ENCODE data around the gene SLC22A23.

SLC22A23 gene

DNA sequence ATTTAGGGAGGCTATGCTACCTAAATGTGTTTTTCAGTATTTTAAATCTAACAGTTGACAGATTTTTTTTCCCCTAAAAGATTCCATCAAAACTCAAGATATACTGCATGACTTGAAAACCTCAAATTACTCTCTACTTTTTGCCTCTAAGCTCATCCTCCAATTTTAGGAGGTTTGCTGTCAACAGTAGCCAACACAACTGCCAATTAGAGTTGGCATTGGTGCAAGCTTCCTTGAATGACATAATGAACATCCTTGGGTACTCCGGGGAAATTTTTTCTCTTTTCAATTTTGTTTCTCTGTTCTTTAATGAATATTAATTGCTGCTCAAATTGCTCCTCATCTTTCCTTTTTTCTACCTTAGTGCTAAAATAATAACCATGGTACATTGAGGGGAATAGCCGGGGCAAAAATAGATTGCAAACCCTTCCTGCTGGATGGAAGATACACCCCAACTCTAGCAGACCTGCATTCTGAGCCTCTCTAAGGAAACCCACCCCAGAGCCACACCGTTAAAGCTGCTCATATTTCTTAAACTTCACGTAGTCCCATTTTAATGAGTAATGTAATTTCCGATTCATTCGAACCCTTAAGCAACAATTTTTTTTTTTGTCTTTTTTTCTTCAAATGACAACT is 34.3 kb downstream of the SLC22A23 start:
- no peak overlapping the region for H3K27ac Mint-ChIP-seq
- H3K4me1 Mint-ChIP-seq = peaks cover 13% of the 10 kb centered on the region
- no peaks in the 10 kb centered on the region for H3K36me3 Mint-ChIP-seq
- H3K9me3 Mint-ChIP-seq = no peaks in the 10 kb centered on the region
- no peak overlapping the region for H3K4me3 Mint-ChIP-seq
- H3K27me3 Mint-ChIP-seq = no peaks in the 10 kb centered on the region

DNA sequence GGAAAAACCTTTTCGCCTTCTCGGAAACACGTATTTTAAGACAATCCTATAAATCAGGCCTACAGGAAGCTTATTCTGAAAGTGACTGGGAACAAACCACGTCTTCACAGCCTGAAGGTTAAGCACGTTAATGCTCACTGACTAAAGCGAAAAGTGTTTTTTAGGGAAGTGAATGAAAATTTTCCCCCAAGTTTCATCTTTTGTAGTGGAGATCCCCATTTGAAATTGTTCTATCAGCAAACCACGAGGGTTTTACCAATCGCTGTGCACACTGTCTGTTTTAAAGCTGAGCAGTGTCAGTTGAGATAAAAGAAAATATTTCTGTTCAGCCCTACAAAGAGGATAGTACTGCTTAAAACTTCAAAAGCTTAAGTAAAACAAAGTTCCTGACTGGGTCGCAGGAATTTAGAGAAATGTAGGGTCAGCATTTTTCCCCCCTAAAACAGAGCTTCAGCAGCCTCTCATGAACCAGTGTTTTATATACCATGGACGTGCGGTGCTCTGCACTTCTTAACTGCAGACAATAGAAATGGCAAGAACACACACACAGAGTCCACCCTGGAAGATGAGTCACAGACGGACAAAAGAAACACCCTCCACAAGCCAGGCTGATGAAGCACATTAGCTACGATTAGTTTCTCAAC is 34.9 kb downstream of the SLC22A23 start:
- no peak overlapping the region for H3K4me3 Mint-ChIP-seq
- peaks cover 13% of the 10 kb centered on the region for H3K4me1 Mint-ChIP-seq
- no peaks in the 10 kb centered on the region for H3K27me3 Mint-ChIP-seq
- H3K27ac Mint-ChIP-seq = no peak overlapping the region
- H3K9me3 Mint-ChIP-seq = no peaks in the 10 kb centered on the region
- H3K36me3 Mint-ChIP-seq = no peaks in the 10 kb centered on the region

DNA sequence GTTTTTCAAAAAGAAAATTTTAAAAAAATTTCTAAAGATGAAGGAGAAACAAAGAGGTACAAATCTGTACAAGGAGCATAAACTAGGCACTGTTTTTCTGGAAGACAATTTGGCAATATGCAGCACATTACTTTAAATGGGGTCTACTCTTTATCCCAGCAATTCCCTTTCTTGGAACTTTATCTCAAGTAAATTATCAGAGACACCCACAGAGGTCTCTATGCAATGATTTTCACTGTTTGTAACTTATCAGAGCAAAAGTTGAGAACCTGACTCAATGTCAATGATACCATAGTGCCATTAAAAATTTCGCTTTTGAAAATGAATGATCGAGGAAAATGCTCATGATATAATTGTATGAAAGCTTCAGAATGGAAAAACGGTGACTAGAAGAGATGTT is 35.7 kb downstream of the SLC22A23 start:
- Mint-ChIP-seq H3K36me3 (no peaks in the 10 kb centered on the region), H3K9me3 (no peaks in the 10 kb centered on the region), H3K27ac (no peak overlapping the region), H3K27me3 (no peaks in the 10 kb centered on the region), H3K4me1 (peaks cover 13% of the 10 kb centered on the region), H3K4me3 (no peak overlapping the region)

DNA sequence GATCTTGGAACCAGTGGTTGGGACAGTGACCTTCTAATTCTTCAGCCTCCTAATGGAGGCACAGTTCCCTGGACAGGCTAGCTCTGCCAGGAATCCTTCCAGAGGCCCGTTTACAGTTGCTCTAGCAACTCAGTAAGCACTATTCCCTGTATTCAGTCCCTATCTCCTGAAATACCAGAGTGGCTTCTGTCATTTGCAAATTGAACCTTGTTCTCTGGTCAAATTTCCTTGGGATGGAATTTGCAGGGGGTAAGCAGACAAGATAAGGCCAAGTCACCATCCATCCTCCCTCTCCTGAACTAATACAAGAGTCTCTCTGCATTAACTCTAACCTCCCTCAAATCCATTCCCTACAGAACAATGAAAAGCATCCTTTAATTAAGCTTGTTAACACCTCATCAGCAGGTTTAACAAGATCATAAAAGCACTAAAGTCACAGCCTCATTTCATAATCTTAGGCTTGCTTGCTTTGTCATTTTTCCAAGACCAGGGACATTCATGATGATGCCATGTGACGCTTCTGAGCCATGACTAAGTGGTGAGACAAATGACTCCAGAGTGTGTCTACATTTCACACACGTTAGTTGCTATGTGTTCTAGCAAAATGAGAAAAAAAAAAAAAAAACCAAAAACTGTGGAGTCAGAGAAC is 37.1 kb downstream of the SLC22A23 start:
- Mint-ChIP-seq H3K4me3 (no peak overlapping the region), H3K36me3 (no peaks in the 10 kb centered on the region), H3K27ac (no peak overlapping the region), H3K27me3 (no peaks in the 10 kb centered on the region), H3K9me3 (no peaks in the 10 kb centered on the region), H3K4me1 (peaks cover 22% of the 10 kb centered on the region)

DNA sequence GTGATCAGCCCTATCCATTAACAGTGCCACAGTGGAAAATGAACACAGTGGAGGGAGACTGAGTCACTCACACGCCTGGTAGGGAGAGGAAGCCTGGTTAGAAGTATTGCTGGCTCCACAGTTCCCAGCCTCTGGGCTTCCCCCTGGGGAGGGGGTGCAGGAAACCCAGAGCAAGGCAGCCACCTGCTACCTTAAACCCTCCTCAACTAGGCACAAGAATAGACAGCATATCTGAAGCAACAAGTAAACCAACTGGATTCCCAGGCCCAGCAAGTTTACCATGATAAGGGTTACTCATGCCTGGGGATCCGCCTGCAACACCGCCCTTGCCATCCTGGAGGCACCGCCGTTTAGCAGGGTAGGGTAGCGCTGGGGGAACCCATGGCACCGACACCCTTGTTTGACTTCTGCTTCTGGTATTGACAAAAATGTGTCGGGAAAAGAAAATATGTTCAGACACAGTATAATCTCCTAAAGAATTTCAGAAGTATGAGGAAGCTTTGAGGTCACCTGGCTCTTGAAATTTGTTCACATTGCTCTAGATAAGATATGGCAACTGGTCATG is 38.3 kb downstream of the SLC22A23 start:
- H3K36me3 Mint-ChIP-seq = no peaks in the 10 kb centered on the region
- no peaks in the 10 kb centered on the region for H3K9me3 Mint-ChIP-seq
- no peak overlapping the region for H3K4me3 Mint-ChIP-seq
- peaks cover 25% of the 10 kb centered on the region for H3K4me1 Mint-ChIP-seq
- no peak overlapping the region for H3K27ac Mint-ChIP-seq
- H3K27me3 Mint-ChIP-seq = no peaks in the 10 kb centered on the region

DNA sequence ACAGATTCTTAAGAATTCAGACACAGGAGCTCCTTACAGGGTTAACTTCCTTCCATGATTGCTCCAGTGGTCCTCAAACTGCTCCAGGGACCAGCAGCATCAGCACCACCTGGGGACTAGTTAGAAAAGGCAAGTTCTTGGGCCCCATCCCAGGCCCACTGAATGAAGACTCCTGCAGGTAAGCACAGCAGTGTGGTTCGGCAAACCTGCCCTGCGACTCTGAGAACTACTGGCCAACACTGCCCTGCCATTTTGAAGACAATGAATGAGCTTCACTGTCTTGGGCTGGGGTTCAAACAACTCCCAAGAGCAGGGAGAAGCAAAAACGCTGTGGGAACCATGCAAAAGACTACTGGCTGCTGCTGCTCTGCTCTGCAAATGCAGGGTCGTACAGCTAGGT is 39.4 kb downstream of the SLC22A23 start:
- Mint-ChIP-seq H3K4me3 (no peak overlapping the region), H3K4me1 (peaks cover 16% of the 10 kb centered on the region), H3K27me3 (no peaks in the 10 kb centered on the region), H3K27ac (no peak overlapping the region), H3K9me3 (no peaks in the 10 kb centered on the region), H3K36me3 (peaks cover 4% of the 10 kb centered on the region)

DNA sequence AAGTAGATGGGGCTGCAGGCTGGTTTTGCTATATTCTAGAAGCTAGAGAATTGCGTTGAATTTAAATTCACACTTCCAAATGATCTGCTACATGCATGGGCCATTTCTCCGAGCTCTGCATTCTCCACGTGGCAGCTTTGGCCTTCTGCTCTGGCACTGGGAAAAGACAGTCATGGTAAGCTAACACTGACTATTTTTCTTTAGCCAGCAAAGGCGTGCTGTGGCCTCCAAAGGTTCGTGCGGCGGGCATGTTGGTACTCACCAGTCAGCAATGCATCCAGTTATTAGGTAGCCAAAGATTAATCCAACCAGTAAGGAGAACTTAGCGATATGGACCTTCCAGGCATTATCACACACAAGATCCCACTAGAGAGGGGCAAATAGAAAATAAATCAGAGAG is 41.4 kb downstream of the SLC22A23 start:
- Mint-ChIP-seq H3K36me3 (peaks cover 4% of the 10 kb centered on the region), H3K4me1 (peaks cover 22% of the 10 kb centered on the region), H3K27me3 (no peaks in the 10 kb centered on the region), H3K4me3 (no peak overlapping the region), H3K27ac (no peak overlapping the region), H3K9me3 (no peaks in the 10 kb centered on the region)

DNA sequence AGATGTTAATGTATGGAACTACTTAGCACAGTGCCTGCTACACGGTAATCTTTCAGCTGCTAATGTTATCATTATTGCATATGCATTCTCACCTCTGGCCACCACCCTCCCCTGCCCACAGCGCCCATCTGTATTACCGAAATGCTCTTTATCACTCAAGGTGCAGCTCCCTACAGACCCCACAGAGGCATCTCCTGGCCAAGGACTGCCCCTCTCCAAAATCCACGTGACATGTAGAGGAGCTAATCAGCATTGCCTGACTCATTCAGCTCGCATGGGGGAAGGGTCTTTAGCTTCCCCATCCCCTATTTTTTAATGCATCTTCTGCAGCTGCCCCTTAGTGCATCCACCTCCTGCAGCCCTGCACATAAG is 41.8 kb downstream of the SLC22A23 start:
- no peak overlapping the region for H3K4me3 Mint-ChIP-seq
- peaks cover 22% of the 10 kb centered on the region for H3K4me1 Mint-ChIP-seq
- no peaks in the 10 kb centered on the region for H3K27me3 Mint-ChIP-seq
- peaks cover 4% of the 10 kb centered on the region for H3K36me3 Mint-ChIP-seq
- H3K9me3 Mint-ChIP-seq = no peaks in the 10 kb centered on the region
- H3K27ac Mint-ChIP-seq = no peak overlapping the region

DNA sequence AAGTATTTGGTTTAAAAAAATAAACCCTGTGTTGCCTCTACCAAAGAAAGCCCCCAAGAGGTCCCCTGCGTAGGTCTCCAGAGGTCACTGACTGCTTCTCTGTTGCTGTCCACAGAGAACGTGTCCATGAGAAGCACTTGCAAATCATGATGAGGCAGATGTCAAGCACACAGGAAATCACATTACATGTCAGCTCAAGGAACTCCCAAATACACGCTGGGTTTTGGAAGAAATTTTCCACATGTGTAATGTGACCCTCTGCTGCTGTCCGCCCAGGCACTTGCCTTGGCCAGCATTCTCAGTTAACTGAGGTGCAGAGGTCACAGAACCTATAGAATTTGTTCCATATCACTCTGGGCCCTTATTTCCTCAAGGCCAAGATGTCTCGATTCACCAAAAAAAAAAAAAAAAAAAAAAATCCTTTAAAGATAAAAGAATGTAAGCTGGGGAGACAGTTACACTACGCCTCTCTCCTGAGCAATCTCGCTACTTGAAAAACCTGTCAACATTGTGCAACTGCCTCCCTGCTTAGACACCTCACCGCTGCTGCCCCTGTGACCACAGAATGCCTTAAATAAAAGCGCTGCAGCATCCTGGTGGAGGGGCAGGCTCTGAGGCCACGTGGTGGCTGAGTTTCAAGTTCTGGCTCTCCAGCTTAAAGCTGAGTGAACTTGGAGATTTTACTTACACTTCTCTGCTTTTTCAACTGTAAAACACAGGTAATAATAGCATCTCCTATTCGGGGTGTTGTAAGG is 42.3 kb downstream of the SLC22A23 start:
- H3K4me3 Mint-ChIP-seq = no peak overlapping the region
- H3K36me3 Mint-ChIP-seq = peaks cover 4% of the 10 kb centered on the region
- peaks cover 22% of the 10 kb centered on the region for H3K4me1 Mint-ChIP-seq
- no peaks in the 10 kb centered on the region for H3K27me3 Mint-ChIP-seq
- H3K27ac Mint-ChIP-seq = no peak overlapping the region
- no peaks in the 10 kb centered on the region for H3K9me3 Mint-ChIP-seq

DNA sequence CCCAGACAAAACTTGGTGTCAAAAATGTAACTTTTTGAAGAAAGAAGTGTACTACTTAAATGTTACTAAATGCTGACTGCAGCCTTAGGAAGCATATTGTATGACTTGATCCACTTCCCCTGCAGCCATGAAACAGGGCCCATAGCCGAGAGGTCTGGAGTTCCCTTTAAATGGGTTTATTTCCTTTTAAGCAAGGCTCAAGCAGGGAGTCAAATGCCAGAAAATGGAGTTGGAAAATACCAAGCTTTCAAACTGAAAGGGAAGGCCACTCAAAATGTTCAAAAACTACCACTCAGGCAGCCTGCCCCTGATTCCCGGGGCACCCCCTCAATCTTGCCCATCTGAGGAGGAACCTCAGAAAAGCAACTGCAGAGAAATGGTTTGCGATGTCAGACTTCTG is 43.3 kb downstream of the SLC22A23 start:
- Mint-ChIP-seq H3K36me3 (peaks cover 7% of the 10 kb centered on the region), H3K27me3 (no peaks in the 10 kb centered on the region), H3K4me1 (peaks cover 22% of the 10 kb centered on the region), H3K27ac (no peak overlapping the region), H3K4me3 (no peak overlapping the region), H3K9me3 (no peaks in the 10 kb centered on the region)

DNA sequence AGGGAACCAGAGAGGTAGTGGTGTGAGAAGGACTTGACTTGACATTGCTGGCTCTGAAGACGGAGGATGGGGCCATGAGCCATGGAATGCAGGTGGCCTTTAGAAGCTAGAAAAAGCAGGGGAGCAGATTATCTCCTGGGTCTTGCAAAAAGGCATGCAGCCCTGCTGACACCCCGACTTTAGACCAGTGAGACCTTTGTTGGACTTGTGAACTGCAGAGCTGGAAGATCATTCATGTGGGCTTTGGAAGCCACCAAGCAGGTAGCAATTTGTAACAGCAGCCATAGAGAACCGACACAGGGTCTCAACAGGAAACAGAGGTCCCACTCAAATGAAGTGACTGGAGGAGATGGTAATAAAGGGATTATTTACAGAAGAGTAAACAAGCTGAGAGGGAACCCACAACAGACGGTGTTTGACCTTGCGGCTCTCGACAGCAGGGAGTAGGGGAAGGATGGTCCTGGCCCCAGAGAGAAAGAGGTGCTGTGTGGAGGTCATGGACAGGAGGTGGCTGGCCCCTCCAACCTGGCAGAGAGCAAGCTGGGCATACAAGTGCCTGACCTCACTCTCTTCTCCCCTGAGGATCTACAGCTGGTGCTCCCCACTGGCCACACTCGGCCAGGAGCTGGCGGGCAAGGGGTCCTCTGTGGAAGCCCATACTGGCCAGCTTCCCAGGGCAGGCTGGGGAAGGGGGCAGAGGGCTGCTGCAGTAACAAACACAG is 43.9 kb downstream of the SLC22A23 start:
- no peaks in the 10 kb centered on the region for H3K27me3 Mint-ChIP-seq
- H3K4me3 Mint-ChIP-seq = no peak overlapping the region
- no peaks in the 10 kb centered on the region for H3K9me3 Mint-ChIP-seq
- H3K27ac Mint-ChIP-seq = no peak overlapping the region
- H3K4me1 Mint-ChIP-seq = peaks cover 22% of the 10 kb centered on the region
- peaks cover 7% of the 10 kb centered on the region for H3K36me3 Mint-ChIP-seq

DNA sequence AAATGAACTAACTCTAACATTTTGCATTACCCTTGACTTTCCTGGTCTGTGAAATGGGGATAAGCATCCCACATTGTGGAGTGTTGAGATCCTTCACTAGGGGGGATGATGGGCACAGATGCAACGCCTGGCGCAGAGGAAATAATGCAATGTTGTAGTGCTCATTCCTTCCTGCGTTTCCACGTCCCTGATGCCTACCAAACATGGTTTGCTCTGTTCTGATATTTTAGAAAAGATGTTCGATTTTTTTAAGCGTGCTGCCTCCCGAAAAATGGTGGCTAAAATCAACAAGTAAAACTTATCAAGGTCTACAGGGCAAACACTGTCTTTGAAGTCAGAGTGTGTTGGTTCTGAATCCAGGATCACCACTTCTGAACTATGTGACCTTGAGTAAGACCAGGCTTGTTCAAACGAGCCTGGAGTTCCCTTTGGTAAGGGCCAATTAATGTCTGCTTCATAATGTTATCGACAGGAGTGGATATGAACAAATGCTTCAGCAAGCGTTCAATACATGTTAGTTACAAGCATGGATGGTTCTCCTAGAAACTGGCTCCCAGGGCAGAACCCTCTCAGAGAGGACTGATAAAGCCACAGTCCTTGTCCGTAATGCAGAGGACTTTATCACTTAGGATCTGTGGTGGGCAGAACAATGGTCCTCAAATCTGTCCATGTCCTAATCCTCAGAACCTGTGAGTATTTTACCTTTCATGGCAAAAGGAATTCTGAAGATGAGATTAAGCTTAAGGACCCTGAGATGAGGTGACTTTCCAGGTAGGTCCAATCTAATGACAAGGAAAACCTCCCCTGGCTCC is 44.7 kb downstream of the SLC22A23 start:
- Mint-ChIP-seq H3K27ac (no peak overlapping the region), H3K4me1 (peaks cover 22% of the 10 kb centered on the region), H3K27me3 (no peaks in the 10 kb centered on the region), H3K4me3 (no peak overlapping the region), H3K36me3 (peaks cover 7% of the 10 kb centered on the region), H3K9me3 (no peaks in the 10 kb centered on the region)

DNA sequence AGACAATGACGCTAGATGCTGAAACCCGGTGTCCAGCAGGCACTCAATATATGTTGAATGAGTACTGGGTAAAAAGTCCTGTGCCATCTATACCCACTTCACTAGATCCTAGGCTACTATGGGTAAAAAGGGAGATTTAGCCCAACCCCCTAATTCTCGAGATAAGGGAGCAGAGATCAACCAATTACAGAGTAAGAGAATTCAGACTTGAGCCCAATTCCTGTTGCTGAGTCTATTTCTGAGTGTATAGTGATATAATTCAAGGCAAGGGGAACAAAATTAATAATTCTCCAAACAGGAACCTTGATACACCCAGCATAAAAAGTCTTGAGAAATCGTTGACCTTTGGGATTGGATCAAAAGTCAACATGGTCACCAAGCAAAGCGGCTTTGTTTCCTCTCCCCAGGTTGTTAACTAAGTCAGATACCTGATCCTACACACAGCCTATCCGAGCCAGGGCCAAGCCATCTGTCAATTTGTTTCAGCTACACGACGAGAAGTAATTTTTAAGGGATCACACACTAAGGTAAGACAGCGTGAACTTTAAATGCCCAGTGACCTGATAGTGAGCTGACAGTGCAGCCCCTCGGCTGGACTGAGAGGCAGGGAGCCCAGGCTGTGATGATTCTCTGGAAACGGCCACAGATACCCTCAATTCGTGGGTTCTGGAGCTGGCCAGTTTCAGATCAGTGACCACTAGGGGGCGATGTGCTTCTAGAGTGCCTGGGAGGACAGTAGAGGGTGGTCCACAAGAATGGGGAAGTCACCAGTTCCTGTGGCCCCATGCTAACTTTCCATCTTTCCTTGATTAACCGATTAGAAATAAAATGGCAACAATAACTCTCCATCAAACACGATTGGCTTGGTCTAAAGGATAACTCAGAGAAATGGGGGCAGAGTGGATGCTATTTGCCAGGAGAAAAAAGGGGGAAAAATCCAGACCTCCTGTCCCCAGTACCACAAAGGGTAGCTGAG is 46.2 kb downstream of the SLC22A23 start:
- Mint-ChIP-seq H3K27me3 (no peaks in the 10 kb centered on the region), H3K9me3 (no peaks in the 10 kb centered on the region), H3K4me1 (peaks cover 22% of the 10 kb centered on the region), H3K4me3 (no peak overlapping the region), H3K27ac (no peak overlapping the region), H3K36me3 (peaks cover 7% of the 10 kb centered on the region)
